T-helper 1 cell treated with Interleukin-12 subunit alpha and Interleukin-12 subunit beta and Interleukin-4 antibody, amounts not matched to agents 30 μg/mL and 1 μg/mL, for 36 hours (primary cell): ENCODE measurements around the gene EVC2.

Experiments
- H3K27ac Mint-ChIP-seq: one replicate; pipeline ENCODE4 v1.8.0; 2021; ENCODE audit warnings: mild to moderate bottlenecking, mixed read lengths
- H3K27me3 Mint-ChIP-seq: one replicate; pipeline ENCODE4 v1.8.0; 2021; ENCODE audit warnings: low read depth, mixed read lengths
- H3K36me3 Mint-ChIP-seq: one replicate; pipeline ENCODE4 v1.8.0; 2021; ENCODE audit warnings: low read depth, mixed read lengths
- H3K4me1 Mint-ChIP-seq: one replicate; pipeline ENCODE4 v1.8.0; 2021; ENCODE audit warnings: low read depth, mixed read lengths
- H3K4me3 Mint-ChIP-seq: one replicate; pipeline ENCODE4 v1.8.0; 2021; ENCODE audit warnings: mild to moderate bottlenecking, moderate library complexity, mixed read lengths
- H3K9me3 Mint-ChIP-seq: one replicate; pipeline ENCODE4 v1.8.0; 2021; ENCODE audit warnings: mixed read lengths

The EVC2 gene, protein sequence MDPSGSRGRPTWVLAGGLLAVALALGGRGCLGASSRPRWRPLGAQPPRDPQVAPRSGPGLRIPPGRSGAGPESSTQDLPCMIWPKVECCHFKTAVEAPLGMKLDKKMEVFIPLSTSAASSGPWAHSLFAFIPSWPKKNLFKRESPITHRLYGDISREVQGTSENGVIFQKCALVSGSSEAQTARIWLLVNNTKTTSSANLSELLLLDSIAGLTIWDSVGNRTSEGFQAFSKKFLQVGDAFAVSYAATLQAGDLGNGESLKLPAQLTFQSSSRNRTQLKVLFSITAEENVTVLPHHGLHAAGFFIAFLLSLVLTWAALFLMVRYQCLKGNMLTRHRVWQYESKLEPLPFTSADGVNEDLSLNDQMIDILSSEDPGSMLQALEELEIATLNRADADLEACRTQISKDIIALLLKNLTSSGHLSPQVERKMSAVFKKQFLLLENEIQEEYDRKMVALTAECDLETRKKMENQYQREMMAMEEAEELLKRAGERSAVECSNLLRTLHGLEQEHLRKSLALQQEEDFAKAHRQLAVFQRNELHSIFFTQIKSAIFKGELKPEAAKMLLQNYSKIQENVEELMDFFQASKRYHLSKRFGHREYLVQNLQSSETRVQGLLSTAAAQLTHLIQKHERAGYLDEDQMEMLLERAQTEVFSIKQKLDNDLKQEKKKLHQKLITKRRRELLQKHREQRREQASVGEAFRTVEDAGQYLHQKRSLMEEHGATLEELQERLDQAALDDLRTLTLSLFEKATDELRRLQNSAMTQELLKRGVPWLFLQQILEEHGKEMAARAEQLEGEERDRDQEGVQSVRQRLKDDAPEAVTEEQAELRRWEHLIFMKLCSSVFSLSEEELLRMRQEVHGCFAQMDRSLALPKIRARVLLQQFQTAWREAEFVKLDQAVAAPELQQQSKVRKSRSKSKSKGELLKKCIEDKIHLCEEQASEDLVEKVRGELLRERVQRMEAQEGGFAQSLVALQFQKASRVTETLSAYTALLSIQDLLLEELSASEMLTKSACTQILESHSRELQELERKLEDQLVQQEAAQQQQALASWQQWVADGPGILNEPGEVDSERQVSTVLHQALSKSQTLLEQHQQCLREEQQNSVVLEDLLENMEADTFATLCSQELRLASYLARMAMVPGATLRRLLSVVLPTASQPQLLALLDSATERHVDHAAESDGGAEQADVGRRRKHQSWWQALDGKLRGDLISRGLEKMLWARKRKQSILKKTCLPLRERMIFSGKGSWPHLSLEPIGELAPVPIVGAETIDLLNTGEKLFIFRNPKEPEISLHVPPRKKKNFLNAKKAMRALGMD

DNA sequence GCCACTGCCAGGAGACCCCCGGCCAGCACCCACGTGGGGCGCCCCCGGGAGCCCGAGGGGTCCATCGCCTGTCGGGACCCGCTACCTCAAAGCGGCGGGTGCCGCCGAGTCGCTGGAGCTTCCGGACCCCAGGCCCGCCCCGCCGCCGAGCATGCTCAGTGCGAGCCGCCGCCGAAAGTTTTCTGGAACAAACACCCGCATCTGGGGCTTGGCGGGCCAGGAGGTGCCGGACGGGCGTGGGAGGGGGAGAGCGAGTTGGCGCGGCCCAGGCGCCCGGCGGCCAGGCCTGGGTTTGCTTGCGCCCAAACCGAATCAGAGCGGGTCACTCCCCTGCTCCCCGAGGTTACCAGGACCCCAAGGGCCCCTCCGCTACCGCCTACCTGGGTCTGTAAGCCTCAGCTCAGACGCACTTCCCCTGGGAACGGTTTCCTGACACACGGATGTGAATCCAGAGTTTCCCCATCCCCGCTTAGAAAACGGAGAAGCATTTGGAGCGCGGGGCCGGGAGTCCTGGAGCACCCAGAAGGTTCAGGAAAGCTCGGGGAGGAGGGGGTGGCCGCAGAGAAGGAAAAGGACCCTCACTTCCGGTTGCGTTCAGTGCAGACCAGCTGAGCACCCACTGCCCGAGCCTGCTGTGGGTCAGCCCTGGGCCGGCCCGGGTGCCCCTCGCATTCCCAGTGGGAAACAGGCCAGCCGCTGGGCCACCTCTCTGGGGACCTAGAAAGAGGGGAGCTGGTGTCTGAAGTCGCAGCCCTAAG is at the start of gene EVC2:
Gene EVC2 (minus strand): TSS at position 111 of the 758 bp plus-strand sequence. CDS start 46 bp downstream, at position 65.
- Mint-ChIP-seq H3K4me1 (peaks cover 10% of the 10 kb centered on the region), H3K27ac (no peak within 1 kb of the TSS), H3K9me3 (peaks cover 5% of the 10 kb centered on the region), H3K36me3 (no peaks in the 10 kb centered on the region), H3K27me3 (peaks cover 51% of the 10 kb centered on the region), H3K4me3 (no peak within 1 kb of the TSS)

DNA sequence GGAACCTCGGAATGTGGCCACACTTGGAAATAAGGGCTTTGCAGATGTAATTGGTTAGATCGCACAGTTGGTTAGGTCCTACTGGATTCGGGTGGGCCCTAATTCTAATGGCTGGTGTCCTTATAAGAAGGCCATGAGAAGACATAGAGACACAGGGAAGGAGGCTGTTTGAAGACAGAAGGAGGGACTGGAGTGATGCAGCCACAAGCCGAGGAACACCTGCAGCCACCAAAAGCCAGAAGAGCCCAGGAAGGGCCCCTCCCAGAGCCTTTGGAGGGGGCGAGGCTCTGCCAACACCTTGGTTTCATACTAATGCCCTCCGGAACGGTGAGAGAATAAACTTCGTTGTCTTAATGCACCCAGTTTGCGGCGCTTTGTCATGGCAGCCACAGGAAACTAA is 49.6 kb upstream of the EVC2 start:
- no peak overlapping the region for H3K4me3 Mint-ChIP-seq
- no peaks in the 10 kb centered on the region for H3K9me3 Mint-ChIP-seq
- no peaks in the 10 kb centered on the region for H3K27me3 Mint-ChIP-seq
- H3K27ac Mint-ChIP-seq: no peak overlapping the region
- H3K4me1 Mint-ChIP-seq: peaks cover 5% of the 10 kb centered on the region
- no peaks in the 10 kb centered on the region for H3K36me3 Mint-ChIP-seq

DNA sequence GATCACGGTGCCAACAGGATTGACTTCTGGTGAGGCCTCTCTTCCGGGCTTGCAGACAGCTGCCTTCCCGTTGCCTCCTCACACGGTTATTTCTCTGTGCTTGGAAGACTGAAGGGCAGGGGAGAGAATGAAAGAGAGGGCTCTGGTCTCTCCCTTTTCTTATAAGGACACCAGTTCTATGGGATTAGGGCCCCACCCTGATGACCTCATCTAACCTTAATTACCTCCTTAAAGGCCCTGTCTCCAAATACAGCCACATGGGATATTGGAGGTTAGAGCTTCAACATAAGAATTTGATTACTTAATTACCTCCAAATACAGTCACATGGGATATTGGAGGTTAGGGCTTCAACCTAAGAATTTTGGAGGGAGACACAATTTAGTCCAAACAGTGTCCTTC is 49.2 kb upstream of the EVC2 start:
- no peak overlapping the region for H3K4me3 Mint-ChIP-seq

DNA sequence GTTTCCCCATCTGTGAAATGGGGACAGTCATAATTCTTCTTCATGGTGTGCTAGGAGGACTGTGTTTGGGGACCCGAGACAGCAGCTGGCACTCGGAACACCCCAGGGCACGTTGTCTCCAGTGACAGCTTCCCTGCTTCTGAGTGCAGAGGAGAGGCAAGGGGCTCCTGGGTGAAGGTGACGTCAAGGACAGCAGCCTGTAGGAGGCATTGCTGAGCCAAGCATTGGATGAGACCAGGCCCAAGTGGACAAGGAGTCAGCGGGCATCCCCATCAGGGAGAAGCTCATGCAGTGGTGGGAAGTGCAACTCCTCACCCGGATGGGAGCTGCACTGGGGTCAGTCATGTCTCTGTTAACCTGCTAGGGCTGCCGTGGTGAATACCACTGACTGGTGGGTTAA is 48.7 kb upstream of the EVC2 start:
- no peak overlapping the region for H3K27ac Mint-ChIP-seq
- H3K36me3 Mint-ChIP-seq: no peaks in the 10 kb centered on the region
- no peaks in the 10 kb centered on the region for H3K27me3 Mint-ChIP-seq
- no peak overlapping the region for H3K4me3 Mint-ChIP-seq
- peaks cover 5% of the 10 kb centered on the region for H3K4me1 Mint-ChIP-seq
- H3K9me3 Mint-ChIP-seq: no peaks in the 10 kb centered on the region

More for the DNA sequence above, 49.2 kb upstream of the EVC2 start:
- no peaks in the 10 kb centered on the region for H3K27me3 Mint-ChIP-seq
- H3K9me3 Mint-ChIP-seq: no peaks in the 10 kb centered on the region
- peaks cover 5% of the 10 kb centered on the region for H3K4me1 Mint-ChIP-seq
- no peaks in the 10 kb centered on the region for H3K36me3 Mint-ChIP-seq
- no peak overlapping the region for H3K27ac Mint-ChIP-seq

DNA sequence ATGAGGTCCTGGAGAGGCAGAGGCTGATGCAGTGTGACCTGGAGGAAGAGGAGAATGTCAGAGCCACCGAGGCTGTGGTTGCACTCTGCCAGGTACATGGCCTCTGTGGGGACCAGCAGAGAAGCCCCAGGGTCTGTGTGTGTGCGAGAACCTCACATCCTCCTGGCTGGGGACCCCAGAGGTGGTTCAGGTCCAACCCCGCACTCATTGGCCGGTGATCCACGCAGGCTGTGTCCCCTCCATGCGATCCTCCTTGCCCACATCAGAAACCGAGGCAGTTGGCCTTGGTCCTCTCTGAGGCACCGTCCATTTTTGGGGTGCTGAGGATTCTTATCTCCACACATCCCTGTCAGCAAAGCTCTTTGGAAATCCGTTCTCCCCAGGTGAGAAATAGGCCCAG is 47.9 kb upstream of the EVC2 start:
- Mint-ChIP-seq H3K27me3 (no peaks in the 10 kb centered on the region), H3K27ac (no peak overlapping the region), H3K36me3 (no peaks in the 10 kb centered on the region), H3K9me3 (no peaks in the 10 kb centered on the region), H3K4me3 (no peak overlapping the region), H3K4me1 (peaks cover 5% of the 10 kb centered on the region)

DNA sequence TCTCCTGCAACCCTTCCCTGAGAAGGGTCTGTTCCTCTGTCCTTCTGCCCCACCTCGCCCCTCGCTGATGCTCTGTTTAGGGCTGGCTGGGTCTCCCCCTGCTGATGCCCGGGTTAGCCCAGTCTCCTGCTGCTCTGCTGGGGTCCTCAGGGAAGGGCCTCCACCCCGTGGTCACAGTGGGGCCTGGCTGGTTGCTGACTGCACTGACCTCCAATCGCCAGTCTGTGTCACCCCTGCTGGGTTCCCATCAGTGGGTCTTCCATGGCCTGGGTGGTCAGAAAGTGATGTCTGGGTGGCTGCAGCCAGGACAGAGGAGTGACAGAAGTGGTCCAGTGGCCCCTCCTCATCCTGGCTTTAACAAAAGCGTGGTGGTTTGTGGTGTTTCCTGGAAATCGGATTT is 47.3 kb upstream of the EVC2 start:
- peaks cover 5% of the 10 kb centered on the region for H3K4me1 Mint-ChIP-seq
- no peaks in the 10 kb centered on the region for H3K36me3 Mint-ChIP-seq
- no peak overlapping the region for H3K27ac Mint-ChIP-seq
- H3K4me3 Mint-ChIP-seq: no peak overlapping the region
- no peaks in the 10 kb centered on the region for H3K27me3 Mint-ChIP-seq
- no peaks in the 10 kb centered on the region for H3K9me3 Mint-ChIP-seq

DNA sequence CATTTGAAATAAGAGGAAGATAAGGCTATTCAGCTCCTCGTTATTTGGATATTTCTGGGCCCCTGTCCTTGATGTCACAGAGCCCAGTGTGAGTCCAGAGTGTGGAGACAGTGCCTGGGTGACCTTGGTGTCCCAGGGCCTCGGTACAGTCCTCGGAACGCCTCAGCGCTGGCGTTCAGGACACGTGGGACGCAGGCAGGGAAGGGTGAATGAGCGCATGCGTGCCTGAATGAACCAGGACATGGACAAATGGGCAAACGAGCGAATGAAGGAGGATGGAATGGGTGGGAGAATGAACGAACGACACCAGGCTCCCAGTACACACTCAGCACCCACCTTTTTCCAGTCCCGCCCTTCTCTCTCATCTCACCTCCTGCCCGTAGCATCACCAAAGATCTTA is 46.8 kb upstream of the EVC2 start:
- Mint-ChIP-seq H3K4me1 (peaks cover 5% of the 10 kb centered on the region), H3K36me3 (no peaks in the 10 kb centered on the region), H3K9me3 (no peaks in the 10 kb centered on the region), H3K27ac (no peak overlapping the region), H3K4me3 (no peak overlapping the region), H3K27me3 (no peaks in the 10 kb centered on the region)

DNA sequence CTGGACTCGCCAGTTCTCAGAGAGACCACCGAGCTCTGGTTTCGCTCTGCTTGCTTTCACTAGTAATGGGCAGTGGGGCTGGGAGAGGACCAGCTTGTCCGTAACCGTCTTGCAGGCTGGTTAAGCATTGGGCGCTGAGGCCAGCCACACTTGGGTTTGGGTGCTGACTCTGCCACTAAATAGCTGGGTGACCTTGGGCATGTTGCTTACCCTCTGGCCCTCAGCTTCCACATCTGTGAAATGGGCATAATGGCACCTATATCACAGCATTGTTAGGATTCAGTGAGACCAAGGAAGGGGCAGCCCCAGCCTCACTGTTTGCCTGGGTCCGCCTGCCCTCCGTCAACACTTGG is 46.1 kb upstream of the EVC2 start:
- H3K4me1 Mint-ChIP-seq: peaks cover 5% of the 10 kb centered on the region
- peaks cover 4% of the 10 kb centered on the region for H3K9me3 Mint-ChIP-seq
- no peak overlapping the region for H3K27ac Mint-ChIP-seq
- no peaks in the 10 kb centered on the region for H3K36me3 Mint-ChIP-seq
- H3K27me3 Mint-ChIP-seq: no peaks in the 10 kb centered on the region
- H3K4me3 Mint-ChIP-seq: no peak overlapping the region

DNA sequence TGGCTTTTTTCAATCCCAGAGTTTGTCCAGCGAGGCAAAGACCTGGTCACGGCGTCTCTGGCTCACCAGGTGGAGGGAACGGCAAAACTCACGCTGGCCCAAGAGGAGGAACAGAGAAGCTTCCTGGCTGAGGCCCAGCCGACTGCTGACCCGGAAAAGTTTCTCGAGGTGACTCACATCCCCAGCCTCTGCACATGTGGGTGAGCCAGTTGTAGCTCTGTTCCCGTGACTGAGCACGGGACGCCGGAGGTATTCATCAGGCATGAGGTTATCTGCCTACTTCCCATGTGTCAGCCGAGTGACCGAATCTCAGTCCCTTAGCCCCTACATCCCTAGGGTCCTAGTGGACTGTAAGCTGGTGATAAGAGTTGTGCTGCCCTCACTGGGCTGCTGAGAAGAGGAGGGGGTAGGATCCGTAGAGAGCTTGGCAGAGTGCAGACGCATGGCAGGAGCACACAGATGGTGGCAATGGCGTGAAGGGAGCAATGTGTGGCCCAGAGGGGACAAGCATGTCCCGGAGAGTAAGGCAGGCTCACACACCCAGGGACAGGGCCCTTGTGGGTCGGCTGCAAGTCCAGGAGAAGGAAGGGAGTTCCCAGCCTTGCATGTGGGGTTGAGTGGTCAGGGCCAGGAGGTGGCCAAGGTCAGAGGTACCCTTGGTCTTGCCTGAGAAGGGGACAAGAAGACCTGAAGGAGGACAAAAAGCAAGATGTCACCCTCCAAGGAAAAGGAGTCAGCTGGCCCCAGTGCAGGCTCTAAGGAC is 45.6 kb upstream of the EVC2 start:
- peaks cover 5% of the 10 kb centered on the region for H3K4me1 Mint-ChIP-seq
- H3K36me3 Mint-ChIP-seq: no peaks in the 10 kb centered on the region
- H3K27ac Mint-ChIP-seq: no peak overlapping the region
- H3K9me3 Mint-ChIP-seq: peaks cover 4% of the 10 kb centered on the region
- H3K27me3 Mint-ChIP-seq: no peaks in the 10 kb centered on the region
- H3K4me3 Mint-ChIP-seq: no peak overlapping the region

DNA sequence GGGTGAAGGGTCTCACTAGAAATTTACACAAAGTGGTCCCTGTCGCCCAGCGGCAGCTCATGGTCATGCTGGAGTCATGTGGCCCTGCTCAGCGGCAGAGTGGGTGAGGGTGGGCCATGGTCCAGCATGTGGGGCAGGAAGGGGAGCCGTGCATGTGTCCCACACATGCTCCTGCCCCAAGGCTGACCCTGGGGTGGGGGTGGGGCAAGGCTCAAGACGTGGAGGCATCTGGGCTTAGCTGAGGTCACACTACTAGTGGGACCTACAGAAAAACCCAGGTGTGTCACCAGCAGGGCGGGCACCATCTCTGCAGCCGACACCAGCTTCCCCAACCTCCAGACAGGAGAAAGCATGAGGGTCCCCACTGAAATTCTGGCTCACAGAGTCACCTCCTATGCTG is 45.0 kb upstream of the EVC2 start:
- Mint-ChIP-seq H3K27me3 (no peaks in the 10 kb centered on the region), H3K4me1 (no peaks in the 10 kb centered on the region), H3K36me3 (no peaks in the 10 kb centered on the region), H3K9me3 (peaks cover 4% of the 10 kb centered on the region), H3K27ac (no peak overlapping the region), H3K4me3 (no peak overlapping the region)

DNA sequence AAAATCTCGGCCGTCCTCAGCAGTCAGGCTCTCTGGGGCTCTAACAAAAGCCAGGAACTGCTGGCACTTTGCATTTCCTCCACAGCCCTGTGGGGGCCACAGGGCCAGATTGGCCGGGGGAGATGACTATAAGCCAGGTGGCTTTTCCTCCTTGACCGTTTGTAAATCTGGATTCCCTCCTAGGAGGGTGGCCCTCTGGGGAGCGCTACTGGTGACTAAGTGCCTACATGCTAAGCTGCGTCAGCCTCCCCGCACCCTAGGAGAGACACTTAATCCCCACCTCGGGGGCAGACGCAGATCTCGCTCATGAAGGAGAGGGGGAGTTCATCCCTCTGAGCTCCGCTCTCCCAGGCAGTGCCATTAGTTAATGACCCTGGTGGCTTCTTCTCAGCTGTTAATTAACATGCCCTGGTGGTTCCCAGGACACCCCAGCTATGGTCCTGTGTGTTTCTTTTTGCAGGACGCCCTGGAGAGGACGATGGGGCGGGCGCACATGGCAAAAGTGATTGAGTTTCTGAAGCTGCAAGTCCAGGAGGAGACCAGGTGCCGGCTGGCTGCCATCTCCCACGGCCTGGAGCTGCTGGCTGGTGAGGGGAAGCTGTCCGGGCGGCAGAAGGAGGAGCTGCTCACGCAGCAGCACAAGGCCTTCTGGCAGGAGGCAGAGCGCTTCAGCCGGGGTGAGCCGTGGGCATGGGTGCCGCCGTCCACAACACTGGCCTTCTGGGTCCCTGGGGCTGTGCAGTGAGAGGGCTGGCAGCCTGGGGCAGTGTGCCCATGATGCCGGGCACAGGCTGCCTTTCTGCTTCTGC is 44.2 kb upstream of the EVC2 start:
- Mint-ChIP-seq H3K36me3 (no peaks in the 10 kb centered on the region), H3K4me3 (no peak overlapping the region), H3K27ac (no peak overlapping the region), H3K27me3 (no peaks in the 10 kb centered on the region), H3K4me1 (no peaks in the 10 kb centered on the region), H3K9me3 (peaks cover 4% of the 10 kb centered on the region)

DNA sequence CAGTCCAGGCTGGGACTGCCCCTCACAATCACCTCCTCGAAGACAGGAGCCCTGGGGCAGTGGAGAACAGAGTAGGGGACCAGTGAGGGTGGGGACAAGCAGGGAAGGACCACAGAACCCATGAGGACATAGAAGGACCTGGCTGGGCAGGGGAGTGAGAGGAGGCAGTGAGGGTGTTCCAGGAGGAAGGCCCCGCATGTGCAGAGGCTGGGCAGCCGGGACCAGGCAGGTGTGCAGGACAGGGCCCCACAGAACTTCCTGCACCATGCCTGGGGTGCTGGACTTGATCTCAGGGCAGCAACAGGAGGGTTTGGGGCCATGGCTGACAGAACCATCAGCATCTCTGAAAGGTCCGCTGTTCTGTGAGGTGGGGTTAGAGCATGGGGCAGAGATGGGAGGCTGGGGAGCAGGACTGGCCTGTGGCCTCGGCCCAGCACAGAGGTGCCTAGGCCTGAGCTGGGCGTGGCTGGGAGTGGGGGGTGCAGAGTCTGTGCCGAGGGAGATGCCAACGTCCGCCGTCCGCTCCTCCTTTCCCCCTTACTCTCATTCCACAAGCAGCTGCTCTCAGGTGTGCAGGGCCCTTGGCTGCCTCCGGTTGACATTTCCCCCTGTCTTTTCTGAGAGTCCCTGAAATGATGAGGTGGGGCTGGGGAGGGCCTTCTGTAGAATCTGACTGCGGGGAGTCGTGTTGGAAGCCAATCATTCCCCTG is 43.5 kb upstream of the EVC2 start:
- H3K4me3 Mint-ChIP-seq: no peak overlapping the region
- H3K27ac Mint-ChIP-seq: no peak overlapping the region
- no peaks in the 10 kb centered on the region for H3K36me3 Mint-ChIP-seq
- no peaks in the 10 kb centered on the region for H3K27me3 Mint-ChIP-seq
- no peaks in the 10 kb centered on the region for H3K4me1 Mint-ChIP-seq
- H3K9me3 Mint-ChIP-seq: peaks cover 4% of the 10 kb centered on the region
